Measurements from ENCODE around the gene CALCOCO1.
"Not testable (repeated sequence)": the region's sequence is repeated elsewhere in the genome, so short reads cannot be mapped to it uniquely, and the experiment has no call there.

The CALCOCO1 gene

GRCh38 chr12:53765891-53766290 lies 38.6 kb upstream of the CALCOCO1 start:
- TF ChIP-seq EZH2 (optimal IDR thresholded peaks at IDR 0.05; ENCODE audit: low read depth, low read length) (no peak), CTCF (IDR thresholded peaks at IDR 0.05; ENCODE audit: low read length) (no peak), EZH2phosphoT487 (IDR thresholded peaks at IDR 0.05; ENCODE audit: low read length) (no peak)
- H3K79me2 ChIP-seq (ENCODE audit: low read length): no peaks in the 10 kb centered on the region
- peaks cover 50% of the 10 kb centered on the region for H3K27me3 ChIP-seq (replicated peaks; ENCODE audit: insufficient read depth, low read length)
- no peaks in the 10 kb centered on the region for H4K20me1 ChIP-seq (ENCODE audit: insufficient read depth, low read length)
- H3K9me3 ChIP-seq (replicated peaks; ENCODE audit: insufficient read depth, low read length): no peaks in the 10 kb centered on the region
- H3K36me3 ChIP-seq (replicated peaks; ENCODE audit: insufficient read depth, low read length): no peaks in the 10 kb centered on the region
- no peaks in the 10 kb centered on the region for H3K9me2 ChIP-seq (replicated peaks; ENCODE audit: insufficient read depth, low read length)
- no peaks in the 10 kb centered on the region for H3F3A ChIP-seq (ENCODE audit: insufficient read depth, low read length)
- no peak for DNase-seq
- no peak overlapping the region for H3K27ac ChIP-seq (ENCODE audit: low read length)
- no peak overlapping the region for H2AFZ ChIP-seq (ENCODE audit: low read length)
- no peak overlapping the region for H3K4me3 ChIP-seq (ENCODE audit: low read length)
- no peak overlapping the region for H3K4me2 ChIP-seq (ENCODE audit: low read depth, low read length)
- H3K9ac ChIP-seq (ENCODE audit: low read length): no peak overlapping the region
- no peaks in the 10 kb centered on the region for H3K4me1 ChIP-seq (ENCODE audit: low read length)

- peaks cover 57% of the 10 kb centered on the region for H3K27me3 ChIP-seq (replicated peaks; ENCODE audit: insufficient read depth, low read length)
- H3F3A ChIP-seq (ENCODE audit: insufficient read depth, low read length): no peaks in the 10 kb centered on the region
- DNase-seq: no peak
- no peaks in the 10 kb centered on the region for H3K9me2 ChIP-seq (replicated peaks; ENCODE audit: insufficient read depth, low read length)
- H3K27ac ChIP-seq (ENCODE audit: low read length): no peak overlapping the region
- no peak overlapping the region for H2AFZ ChIP-seq (ENCODE audit: low read length)
- H3K9ac ChIP-seq (ENCODE audit: low read length): no peak overlapping the region
- no peaks in the 10 kb centered on the region for H3K4me1 ChIP-seq (ENCODE audit: low read length)
- H4K20me1 ChIP-seq (ENCODE audit: insufficient read depth, low read length): no peaks in the 10 kb centered on the region
- no peak overlapping the region for H3K4me3 ChIP-seq (ENCODE audit: low read length)
- H3K36me3 ChIP-seq (replicated peaks; ENCODE audit: insufficient read depth, low read length): no peaks in the 10 kb centered on the region
- no peak for TF ChIP-seq EZH2 (optimal IDR thresholded peaks at IDR 0.05; ENCODE audit: low read depth, low read length)
- no peak for TF ChIP-seq CTCF (IDR thresholded peaks at IDR 0.05; ENCODE audit: low read length)
- TF ChIP-seq EZH2phosphoT487 (IDR thresholded peaks at IDR 0.05; ENCODE audit: low read length): no peak
- H3K4me2 ChIP-seq (ENCODE audit: low read depth, low read length): no peak overlapping the region
- H3K9me3 ChIP-seq (replicated peaks; ENCODE audit: insufficient read depth, low read length): no peaks in the 10 kb centered on the region
- no peaks in the 10 kb centered on the region for H3K79me2 ChIP-seq (ENCODE audit: low read length)
These were observed 37.4 kb upstream of the CALCOCO1 start for GRCh38 chr12:53764615-53765014.

DNA sequence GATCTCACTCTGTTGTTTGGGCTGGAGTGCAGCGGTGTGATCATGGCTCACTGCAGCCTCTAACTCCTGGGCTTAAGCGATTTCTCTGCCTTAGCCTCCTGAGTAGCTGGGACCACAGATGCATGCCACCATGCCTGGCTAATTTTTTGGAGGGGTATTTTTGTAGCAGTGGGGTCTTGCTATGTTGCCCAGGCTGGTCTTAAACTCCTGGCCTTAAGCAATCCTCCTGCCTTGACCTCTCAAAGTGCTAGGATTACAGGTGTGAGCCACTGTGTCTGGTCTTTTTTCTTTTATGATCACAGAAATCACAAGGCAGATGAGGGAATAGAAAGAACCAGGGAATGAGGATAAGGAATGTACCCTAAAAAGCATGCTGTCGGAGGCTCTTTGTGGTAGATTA lies 35.5 kb upstream of the CALCOCO1 start:
- H3K27me3 ChIP-seq (replicated peaks; ENCODE audit: insufficient read depth, low read length): peaks cover 72% of the 10 kb centered on the region
- H3K9ac ChIP-seq (ENCODE audit: low read length): not testable (repeated sequence)

DNA sequence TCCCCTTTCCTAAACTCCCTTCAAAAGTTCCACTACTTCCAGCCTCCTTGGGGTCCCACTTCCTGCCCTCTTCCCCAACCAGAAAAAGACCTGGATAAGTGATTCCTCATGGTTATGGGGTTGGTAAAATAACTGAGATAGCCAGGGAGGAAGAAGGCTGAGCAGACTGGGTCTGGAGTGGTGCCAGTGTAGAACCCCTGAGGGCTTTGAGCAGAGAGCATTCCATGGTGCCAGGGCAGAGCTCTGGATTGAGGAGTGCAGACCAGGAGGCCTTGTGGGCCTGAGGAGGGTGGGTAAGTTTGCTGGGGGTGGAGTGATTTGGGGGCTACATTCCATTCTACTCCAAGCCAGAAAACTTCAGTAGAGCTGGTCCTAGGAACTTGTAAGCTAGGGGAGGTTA lies 34.1 kb upstream of the CALCOCO1 start:
- peaks cover 74% of the 10 kb centered on the region for H3K27me3 ChIP-seq (replicated peaks; ENCODE audit: insufficient read depth, low read length)
- H3K4me1 ChIP-seq (ENCODE audit: low read length): peaks cover 7% of the 10 kb centered on the region; the same call in 1 of the 2 replicates
- no peak for TF ChIP-seq EZH2 (optimal IDR thresholded peaks at IDR 0.05; ENCODE audit: low read depth, low read length)
- TF ChIP-seq EZH2phosphoT487 (IDR thresholded peaks at IDR 0.05; ENCODE audit: low read length): no peak
- TF ChIP-seq CTCF (IDR thresholded peaks at IDR 0.05; ENCODE audit: low read length): no peak
- no peaks in the 10 kb centered on the region for H3F3A ChIP-seq (ENCODE audit: insufficient read depth, low read length)
- H3K36me3 ChIP-seq (replicated peaks; ENCODE audit: insufficient read depth, low read length): no peaks in the 10 kb centered on the region
- H3K9me2 ChIP-seq (replicated peaks; ENCODE audit: insufficient read depth, low read length): no peaks in the 10 kb centered on the region
- H3K4me3 ChIP-seq (ENCODE audit: low read length): no peak overlapping the region
- H3K9me3 ChIP-seq (replicated peaks; ENCODE audit: insufficient read depth, low read length): no peaks in the 10 kb centered on the region
- no peak overlapping the region for H3K9ac ChIP-seq (ENCODE audit: low read length)
- no peaks in the 10 kb centered on the region for H4K20me1 ChIP-seq (ENCODE audit: insufficient read depth, low read length)
- H3K79me2 ChIP-seq (ENCODE audit: low read length): no peaks in the 10 kb centered on the region
- H2AFZ ChIP-seq (ENCODE audit: low read length): no peak overlapping the region
- DNase-seq: no peak
- no peak overlapping the region for H3K27ac ChIP-seq (ENCODE audit: low read length)
- H3K4me2 ChIP-seq (ENCODE audit: low read depth, low read length): no peak overlapping the region

More for the DNA sequence above, 35.5 kb upstream of the CALCOCO1 start:
- not testable (repeated sequence) for H3K4me1 ChIP-seq (ENCODE audit: low read length); H3K36me3 ChIP-seq (replicated peaks; ENCODE audit: insufficient read depth, low read length); H3F3A ChIP-seq (ENCODE audit: insufficient read depth, low read length); H3K9me3 ChIP-seq (replicated peaks; ENCODE audit: insufficient read depth, low read length); H3K9me2 ChIP-seq (replicated peaks; ENCODE audit: insufficient read depth, low read length); H2AFZ ChIP-seq (ENCODE audit: low read length); H3K79me2 ChIP-seq (ENCODE audit: low read length); H3K4me3 ChIP-seq (ENCODE audit: low read length); DNase-seq; H3K4me2 ChIP-seq (ENCODE audit: low read depth, low read length); H4K20me1 ChIP-seq (ENCODE audit: insufficient read depth, low read length); H3K27ac ChIP-seq (ENCODE audit: low read length)

Data from MM.1S (cell line).